Smooth muscle cell of the brain vasculature (primary cell): ENCODE measurements around the gene DCLK1.

Experiments
- DNase-seq: peaks from one replicate; pipeline ENCODE4 v3.0.0-alpha.2; 2012; ENCODE audit warnings: low read depth, low spot score

The DCLK1 gene

GRCh38 chr13:35953537-35954206 is 177.5 kb downstream of the DCLK1 start:
- DNase-seq: peak; percentile 73

- no peak for DNase-seq
Measured at GRCh38 chr13:35947315-35947714, 183.9 kb downstream of the DCLK1 start.

- DNase-seq: no peak
Measured at GRCh38 chr13:35945368-35945767, 185.8 kb downstream of the DCLK1 start.

GRCh38 chr13:35941374-35941773 is 189.8 kb downstream of the DCLK1 start:
- DNase-seq: no peak

- DNase-seq: no peak
Measured at GRCh38 chr13:35940734-35941133, 190.4 kb downstream of the DCLK1 start.

- DNase-seq: no peak
Measured at GRCh38 chr13:35936246-35936978, 194.8 kb downstream of the DCLK1 start.

- DNase-seq: no peak
Measured at GRCh38 chr13:35930665-35931631, 200.2 kb downstream of the DCLK1 start.

- DNase-seq: no peak
Measured at GRCh38 chr13:35927567-35928021, 203.6 kb downstream of the DCLK1 start.

GRCh38 chr13:35926859-35927530 is 204.2 kb downstream of the DCLK1 start:
- no peak for DNase-seq

- DNase-seq: no peak
Measured at GRCh38 chr13:35925669-35926068, 205.5 kb downstream of the DCLK1 start.

- no peak for DNase-seq
Measured at GRCh38 chr13:35923347-35923746, 207.8 kb downstream of the DCLK1 start.

- no peak for DNase-seq
Measured at GRCh38 chr13:35920816-35921215, 210.4 kb downstream of the DCLK1 start.

GRCh38 chr13:35917942-35918645 is 213.1 kb downstream of the DCLK1 start:
- no peak for DNase-seq

- no peak for DNase-seq
Measured at GRCh38 chr13:35917252-35917941, 213.8 kb downstream of the DCLK1 start.

- no peak for DNase-seq
Measured at GRCh38 chr13:35916146-35916545, 215.0 kb downstream of the DCLK1 start.

GRCh38 chr13:35914662-35915061 is 216.5 kb downstream of the DCLK1 start:
- no peak for DNase-seq

GRCh38 chr13:35912841-35913240 is 218.3 kb downstream of the DCLK1 start:
- no peak for DNase-seq

GRCh38 chr13:35909837-35910540 is 221.2 kb downstream of the DCLK1 start:
- no peak for DNase-seq

- no peak for DNase-seq
Measured at GRCh38 chr13:35909091-35909490, 222.1 kb downstream of the DCLK1 start.

- no peak for DNase-seq
Measured at GRCh38 chr13:35908226-35908625, 223.0 kb downstream of the DCLK1 start.
